ENCODE results near the gene SPPL2C. TPM values are rescaled to one million over a fixed set of nuclear protein-coding genes. Genes with fewer than 3 reads are reported as not detected.

Gene SPPL2C
- total and polyA plus RNA-seq, 10 of the 15 experiments (the other 5 are each of a cell fraction or from before 2014, with no cell fraction given): not detected

DNA sequence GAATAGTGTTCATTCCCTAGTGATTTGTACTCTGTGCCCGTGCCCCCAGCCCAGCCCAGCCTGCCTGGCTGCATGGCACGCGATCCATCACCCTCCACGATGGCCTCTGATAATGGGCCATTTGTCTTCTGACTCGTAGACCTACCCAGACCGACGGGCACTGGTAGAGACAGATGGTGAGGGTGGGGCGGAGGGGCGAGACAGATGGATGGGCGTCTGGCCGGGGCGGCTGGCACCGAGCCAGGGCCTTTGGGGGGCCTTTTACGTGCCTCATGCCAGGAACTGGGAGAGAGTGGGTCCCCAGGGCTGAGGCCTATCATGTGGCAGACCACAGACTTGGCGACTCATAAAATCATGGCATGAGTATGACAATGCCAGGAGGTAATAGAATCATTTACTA, 35.2 kb upstream of the SPPL2C start:
- Histone ChIP-seq H3K9ac (ENCODE audit: control insufficient read depth, insufficient read depth, low read length) (no peak overlapping the region), H4K20me1 (ENCODE audit: control insufficient read depth, insufficient read depth) (no peaks in the 10 kb centered on the region), H3K79me2 (ENCODE audit: control insufficient read depth, insufficient read depth, low read length) (no peaks in the 10 kb centered on the region), H3K27ac (ENCODE audit: control insufficient read depth, insufficient read depth) (no peak overlapping the region), H3K4me3 (no peak overlapping the region), H3K36me3 (ENCODE audit: control insufficient read depth in 2 of 2, insufficient read depth in 2 of 2, low read length in 1 of 2) (no peaks in the 10 kb centered on the region), H3K27me3 (replicated peaks in 1 of 2; ENCODE audit: control insufficient read depth in 2 of 2, insufficient read depth in 2 of 2, low read length in 1 of 2) (peaks cover 0 to 3% of the 10 kb centered on the region in 2 experiments; a peak in 3 of 4 replicates), H3K4me1 (ENCODE audit: control insufficient read depth, insufficient read depth, low read length) (no peaks in the 10 kb centered on the region), H2AFZ (ENCODE audit: control insufficient read depth, low read depth, low read length) (no peak overlapping the region), H3K4me2 (ENCODE audit: control insufficient read depth, insufficient read depth) (no peak overlapping the region), H3K9me3 (replicated peaks; ENCODE audit: control insufficient read depth, insufficient read depth, low read length) (no peaks in the 10 kb centered on the region)
- 31% methylated on average over 14 of the region's 15 CpGs for WGBS (ENCODE audit: insufficient coverage, insufficient replicate concordance, low lambda C conversion rate, missing lambda C conversion rate)
- FAIRE-seq (no peak), DNase-seq (ENCODE audit: low read depth, low spot score) (no peak), ATAC-seq (no peak)
- in situ Hi-C loops (cut with MboI) (no loop called here), intact Hi-C loops (cut with micrococcal nuclease; ENCODE audit: unreplicated experiment) (no loop called here)
- RAD21 ChIA-PET (ENCODE audit: unreplicated experiment): no interaction called here
- no TSS peak for BruUV-seq (replicated peaks)
- TF ChIP-seq RCOR1 (conservative IDR thresholded peaks at IDR 0.05; ENCODE audit: low read depth, low read length): no peak
- TF ChIP-seq PAX5 (IDR thresholded peaks at IDR 0.05; ENCODE audit: borderline replicate concordance, low read depth, low read length): no peak
- TF ChIP-seq CEBPB (IDR thresholded peaks at IDR 0.05; ENCODE audit: borderline replicate concordance in 1 of 2, low read depth in 2 of 2, low read length in 2 of 2): no peak
- TF ChIP-seq STAT3 (IDR thresholded peaks at IDR 0.05; ENCODE audit: low read depth, low read length): no peak
- no peak for TF ChIP-seq SPI1 (IDR thresholded peaks at IDR 0.05; ENCODE audit: borderline replicate concordance, insufficient read depth, low read depth, low read length)
- TF ChIP-seq MTA2 (IDR thresholded peaks at IDR 0.05; ENCODE audit: low read depth): no peak
- TF ChIP-seq HDAC6 (IDR thresholded peaks at IDR 0.05; ENCODE audit: unreplicated experiment): no peak
- no peak for TF ChIP-seq CREM (IDR thresholded peaks at IDR 0.05; ENCODE audit: low read depth)
- no peak for TF ChIP-seq ZNF217 (IDR thresholded peaks at IDR 0.05)
- TF ChIP-seq DPF2 (IDR thresholded peaks at IDR 0.05): no peak
- no peak for TF ChIP-seq TCF12 (IDR thresholded peaks at IDR 0.05; ENCODE audit: low read depth, low read length)
- TF ChIP-seq SIN3A (IDR thresholded peaks at IDR 0.05; ENCODE audit: low read depth, low read length): no peak
- no peak for TF ChIP-seq STAT1 (conservative IDR thresholded peaks at IDR 0.05)
- POLR2A ChIA-PET: interaction anchor here (0.7 kb wide), 1 partner anchor 333 kb away, joined by 4 read pairs; no protein-coding TSS in a partner anchor
- CTCF ChIA-PET: no interaction called here
- SMC1A ChIA-PET (ENCODE audit: uncharacterized antibody, unreplicated experiment): no interaction called here
